KOPT-K1 (cell line): ENCODE results near the gene ASPRV1.
"Not testable (repeated sequence)": the region's sequence is repeated elsewhere in the genome, so short reads cannot be mapped to it uniquely, and the experiment has no call there.

ENCODE experiments used
- H3K27ac ChIP-seq: fragments of 200-600 bp; sonication (generic); 2 replicates; pipeline ENCODE4 v1.5.1; 2016; ENCODE audit warnings: antibody characterized with exemption, mild to moderate bottlenecking, low read depth, low read length; ENCODE audit not compliant: poor library complexity, severe bottlenecking
- H3K36me3 ChIP-seq: fragments of 200-600 bp; sonication (generic); 2 replicates; pipeline ENCODE4 v1.5.1; 2017; ENCODE audit warnings: antibody characterized with exemption, mild to moderate bottlenecking, low read length, moderate library complexity; ENCODE audit not compliant: insufficient read depth
- H3K9me3 ChIP-seq: fragments of 200-600 bp; sonication (generic); 2 replicates; pipeline ENCODE4 v1.5.1; 2017; ENCODE audit warnings: antibody characterized with exemption, low read length, mild to moderate bottlenecking; ENCODE audit not compliant: insufficient read depth, poor library complexity, severe bottlenecking

ASPRV1 gene

GRCh38 chr2:69961496-69961895, at the start of gene ASPRV1:
ASPRV1 (minus strand) TSS chr2:69961631; CDS start chr2:69961436, 195 bp downstream.
- Histone ChIP-seq H3K36me3 (no peaks in the 10 kb centered on the region), H3K27ac (no peak within 1 kb of the TSS), H3K9me3 (no peaks in the 10 kb centered on the region)

- Histone ChIP-seq H3K9me3 (no peaks in the 10 kb centered on the region), H3K27ac (no peak overlapping the region), H3K36me3 (peaks cover 4% of the 10 kb centered on the region)
Observed at GRCh38 chr2:70010576-70011111, 49.2 kb upstream of the ASPRV1 start.

- Histone ChIP-seq H3K27ac (no peak overlapping the region), H3K9me3 (no peaks in the 10 kb centered on the region)
Observed at GRCh38 chr2:70009762-70010575, 48.5 kb upstream of the ASPRV1 start.

GRCh38 chr2:70008290-70008689, 46.9 kb upstream of the ASPRV1 start:
- Histone ChIP-seq H3K36me3 (0 out of 2 replicates have a peak, but pooled peaks cover 3% of the 10 kb centered on the region), H3K27ac (no peak overlapping the region), H3K9me3 (no peaks in the 10 kb centered on the region)

More at GRCh38 chr2:70009762-70010575, 48.5 kb upstream of the ASPRV1 start:
- H3K36me3 ChIP-seq: peaks cover 3% of the 10 kb centered on the region; the same call in 1 of the 2 replicates

GRCh38 chr2:70007151-70007550, 45.7 kb upstream of the ASPRV1 start:
- H3K27ac ChIP-seq: no peak overlapping the region
- no peaks in the 10 kb centered on the region for H3K9me3 ChIP-seq

GRCh38 chr2:70006447-70006784, 45.0 kb upstream of the ASPRV1 start:
- Histone ChIP-seq H3K27ac (no peak overlapping the region), H3K9me3 (no peaks in the 10 kb centered on the region), H3K36me3 (0 out of 2 replicates have a peak, but pooled peaks cover 3% of the 10 kb centered on the region)

More at GRCh38 chr2:70007151-70007550, 45.7 kb upstream of the ASPRV1 start:
- H3K36me3 ChIP-seq: 0 out of 2 replicates have a peak, but pooled peaks cover 3% of the 10 kb centered on the region

- Histone ChIP-seq H3K9me3 (no peaks in the 10 kb centered on the region), H3K27ac (no peak overlapping the region), H3K36me3 (0 out of 2 replicates have a peak, but pooled peaks cover 3% of the 10 kb centered on the region)
Observed at GRCh38 chr2:70005752-70006446, 44.5 kb upstream of the ASPRV1 start.

GRCh38 chr2:70005216-70005615, 43.8 kb upstream of the ASPRV1 start:
- Histone ChIP-seq H3K27ac (no peak overlapping the region), H3K36me3 (0 out of 2 replicates have a peak, but pooled peaks cover 3% of the 10 kb centered on the region), H3K9me3 (no peaks in the 10 kb centered on the region)

- H3K27ac ChIP-seq: no peak overlapping the region
- H3K9me3 ChIP-seq: no peaks in the 10 kb centered on the region
- H3K36me3 ChIP-seq: no peaks in the 10 kb centered on the region
Observed at GRCh38 chr2:70003093-70003830, 41.8 kb upstream of the ASPRV1 start.

- no peak overlapping the region for H3K27ac ChIP-seq
- H3K36me3 ChIP-seq: no peaks in the 10 kb centered on the region
- no peaks in the 10 kb centered on the region for H3K9me3 ChIP-seq
Observed at GRCh38 chr2:70002241-70002899, 40.9 kb upstream of the ASPRV1 start.

GRCh38 chr2:70000529-70000928, 39.1 kb upstream of the ASPRV1 start:
- H3K27ac ChIP-seq, H3K36me3 ChIP-seq, H3K9me3 ChIP-seq: not testable (repeated sequence)

GRCh38 chr2:69998761-69999160, 37.3 kb upstream of the ASPRV1 start:
- Histone ChIP-seq H3K9me3 (no peaks in the 10 kb centered on the region), H3K36me3 (peaks cover 8% of the 10 kb centered on the region; the same call in 1 of the 2 replicates), H3K27ac (no peak overlapping the region)

- peaks cover 16% of the 10 kb centered on the region; the same call in 1 of the 2 replicates for H3K36me3 ChIP-seq
- H3K9me3 ChIP-seq: no peaks in the 10 kb centered on the region
- no peak overlapping the region for H3K27ac ChIP-seq
Observed at GRCh38 chr2:69997015-69997830, 35.8 kb upstream of the ASPRV1 start.

- peaks cover 16% of the 10 kb centered on the region; the same call in 1 of the 2 replicates for H3K36me3 ChIP-seq
- no peaks in the 10 kb centered on the region for H3K9me3 ChIP-seq
- H3K27ac ChIP-seq: no peak overlapping the region
Observed at GRCh38 chr2:69995511-69995910, 34.1 kb upstream of the ASPRV1 start.
